Measurements from ENCODE around the gene THAP12.

GRCh38 chr11:76339221-76339620 lies 41.7 kb downstream of the THAP12 start:
- TF ChIP-seq POLR2AphosphoS5 (IDR thresholded peaks at IDR 0.05) (peak in 1 of 3 donors; percentile 57), CTCF (IDR thresholded peaks at IDR 0.05) (no peak), POLR2A (IDR thresholded peaks at IDR 0.05) (no peak), EP300 (IDR thresholded peaks at IDR 0.05) (no peak)
